ENCODE data around the gene CYTH3. TPM values are rescaled to one million over a fixed set of nuclear protein-coding genes. Genes with fewer than 3 reads are reported as not detected.

The CYTH3 gene
- total RNA-seq, 1 donor from 2014 or later = 2.6 TPM

GRCh38 chr7:6251653-6252052 is 20.8 kb downstream of the CYTH3 start:
- TF ChIP-seq CTCF (IDR thresholded peaks at IDR 0.05) = no peak
- H3K27ac Mint-ChIP-seq = no peak overlapping the region

GRCh38 chr7:6250364-6250833 is 22.0 kb downstream of the CYTH3 start:
- peaks cover 2% of the 10 kb centered on the region for H3K4me1 Mint-ChIP-seq
- CTCF ChIA-PET = interaction anchor here (1.4 kb wide), 1 partner anchor 20 kb away, joined by 4 read pairs; no protein-coding TSS in a partner anchor
- ATAC-seq (ENCODE audit: low read depth) (no peak), DNase-seq (no peak)
- H3K27me3 Mint-ChIP-seq = peaks cover 14% of the 10 kb centered on the region
- POLR2A ChIA-PET = interaction anchor here (0.7 kb wide), 1 partner anchor 18 kb away, joined by 4 read pairs; no protein-coding TSS in a partner anchor
- no peak for TF ChIP-seq CTCF (IDR thresholded peaks at IDR 0.05)
- H3K36me3 Mint-ChIP-seq (ENCODE audit: low read depth) = no peaks in the 10 kb centered on the region
- H3K27ac Mint-ChIP-seq = no peak overlapping the region
- no peak overlapping the region for H3K4me3 Mint-ChIP-seq
- H3K9me3 Mint-ChIP-seq = no peaks in the 10 kb centered on the region
- intact Hi-C loops (cut with micrococcal nuclease) = no loop called here

More at GRCh38 chr7:6251653-6252052, 20.8 kb downstream of the CYTH3 start:
- Mint-ChIP-seq H3K36me3 (ENCODE audit: low read depth) (no peaks in the 10 kb centered on the region), H3K9me3 (no peaks in the 10 kb centered on the region), H3K4me3 (no peak overlapping the region), H3K4me1 (peaks cover 9% of the 10 kb centered on the region), H3K27me3 (peaks cover 14% of the 10 kb centered on the region)
- ATAC-seq (ENCODE audit: low read depth) (no peak), DNase-seq (no peak)
- ChIA-PET POLR2A (no interaction called here), CTCF (interaction anchor here (1.4 kb wide), 1 partner anchor 19 kb away, joined by 4 read pairs; no protein-coding TSS in a partner anchor)
- intact Hi-C loops (cut with micrococcal nuclease) = no loop called here

DNA sequence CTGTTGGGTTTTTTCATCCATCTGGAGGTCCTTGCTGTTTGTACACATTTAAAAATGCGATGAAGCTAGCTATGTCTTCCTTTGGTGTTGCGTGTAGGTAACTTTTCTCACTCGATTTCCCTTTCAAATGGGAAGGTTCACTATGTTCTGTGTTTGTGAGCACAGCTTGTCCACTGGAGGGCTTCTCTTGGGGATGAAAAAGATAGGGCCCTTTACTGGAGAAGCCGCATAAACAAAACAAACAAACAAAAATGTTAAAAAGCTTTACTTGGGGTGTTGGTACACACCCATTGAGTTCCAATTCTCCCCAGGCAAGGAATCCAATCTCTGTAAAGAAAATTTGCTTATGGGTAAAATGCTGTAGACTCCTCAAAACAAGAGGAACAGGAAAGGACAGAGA is 23.4 kb downstream of the CYTH3 start:
- Mint-ChIP-seq H3K4me1 (no peaks in the 10 kb centered on the region), H3K9me3 (no peaks in the 10 kb centered on the region), H3K36me3 (ENCODE audit: low read depth) (no peaks in the 10 kb centered on the region), H3K27ac (no peak overlapping the region), H3K27me3 (peaks cover 14% of the 10 kb centered on the region), H3K4me3 (no peak overlapping the region)
- POLR2A ChIA-PET = no interaction called here
- intact Hi-C loops (cut with micrococcal nuclease) = no loop called here
- CTCF ChIA-PET = no interaction called here
- TF ChIP-seq CTCF (IDR thresholded peaks at IDR 0.05) = no peak
- ATAC-seq (ENCODE audit: low read depth) (no peak), DNase-seq (no peak)

GRCh38 chr7:6248581-6248980 is 23.8 kb downstream of the CYTH3 start:
- POLR2A ChIA-PET = no interaction called here

More at GRCh38 chr7:6248581-6248980, 23.8 kb downstream of the CYTH3 start:
- intact Hi-C loops (cut with micrococcal nuclease) = no loop called here
- no peak overlapping the region for H3K4me3 Mint-ChIP-seq
- no peaks in the 10 kb centered on the region for H3K36me3 Mint-ChIP-seq (ENCODE audit: low read depth)
- H3K27ac Mint-ChIP-seq = no peak overlapping the region
- no peak for TF ChIP-seq CTCF (IDR thresholded peaks at IDR 0.05)
- H3K4me1 Mint-ChIP-seq = no peaks in the 10 kb centered on the region
- DNase-seq (no peak), ATAC-seq (ENCODE audit: low read depth) (no peak)
- no peaks in the 10 kb centered on the region for H3K9me3 Mint-ChIP-seq
- CTCF ChIA-PET = no interaction called here
- peaks cover 14% of the 10 kb centered on the region for H3K27me3 Mint-ChIP-seq

Data from activated B cell treated with CpG ODN at 0.5 μM for 24 hours (primary cell).